H9 (cell line): Measurements from ENCODE around the gene APOH. TPM values are rescaled to one million over a fixed set of nuclear protein-coding genes. Genes with fewer than 3 reads are reported as not detected.

Source experiments
- DNase-seq: peaks from one replicate; pipeline ENCODE4 v3.0.0-alpha.2; 2017
- H2AFZ ChIP-seq: one replicate; pipeline ENCODE4 v1.6.1; 2013; ENCODE audit warnings: mild to moderate bottlenecking, low read length, control low read depth, moderate library complexity
- H2AK5ac ChIP-seq: 2 replicates; pipeline ENCODE4 v1.6.1; 2013; ENCODE audit warnings: low read length, control low read depth, mixed read lengths; ENCODE audit not compliant: insufficient read length
- H2BK120ac ChIP-seq: one replicate; pipeline ENCODE4 v1.6.1; 2013; ENCODE audit warnings: low read depth, mild to moderate bottlenecking, low read length, control low read depth, inconsistent platforms; ENCODE audit not compliant: poor library complexity, severe bottlenecking
- H2BK12ac ChIP-seq: 2 replicates; pipeline ENCODE4 v1.6.1; 2013; ENCODE audit warnings: low read length, control low read depth, mixed read lengths, low read depth; ENCODE audit not compliant: insufficient read length
- H2BK15ac ChIP-seq: 2 replicates; pipeline ENCODE4 v1.6.1; 2013; ENCODE audit warnings: low read depth, low read length, control low read depth
- H2BK20ac ChIP-seq: one replicate; pipeline ENCODE4 v1.6.1; 2013; ENCODE audit warnings: low read depth, mild to moderate bottlenecking, low read length, control low read depth, inconsistent platforms; ENCODE audit not compliant: poor library complexity, severe bottlenecking
- H2BK5ac ChIP-seq: 2 replicates; pipeline ENCODE4 v1.6.1; 2013; ENCODE audit warnings: low read length, control low read depth, mixed read lengths; ENCODE audit not compliant: insufficient read length
- H3K14ac ChIP-seq: 2 replicates; pipeline ENCODE4 v1.6.1; 2013; ENCODE audit warnings: low read length, control low read depth; ENCODE audit not compliant: insufficient read depth
- H3K18ac ChIP-seq: 2 replicates; pipeline ENCODE4 v1.6.1; 2013; ENCODE audit warnings: low read depth, mild to moderate bottlenecking, mixed read lengths, low read length, control low read depth; ENCODE audit not compliant: insufficient read length
- H3K23ac ChIP-seq: 2 replicates; pipeline ENCODE4 v1.6.1; 2013; ENCODE audit warnings: low read length, control low read depth, mixed read lengths, low read depth; ENCODE audit not compliant: insufficient read length
- H3K23me2 ChIP-seq: 2 replicates; pipeline ENCODE4 v1.6.1; 2013; ENCODE audit warnings: low read depth, mild to moderate bottlenecking, mixed read lengths, low read length, control low read depth; ENCODE audit not compliant: insufficient read length, poor library complexity, severe bottlenecking
- H3K27ac ChIP-seq: 2 replicates; pipeline ENCODE4 v1.5.1; 2013; ENCODE audit warnings: low read length, control low read depth, mixed read lengths, low read depth; ENCODE audit not compliant: insufficient read length
- H3K27me3 ChIP-seq: 2 replicates; pipeline ENCODE4 v1.6.1; 2013; ENCODE audit warnings: low read length, control low read depth, inconsistent platforms; ENCODE audit not compliant: insufficient read depth
- H3K4ac ChIP-seq: 2 replicates; pipeline ENCODE4 v1.6.1; 2013; ENCODE audit warnings: low read depth, mild to moderate bottlenecking, control low read depth, inconsistent platforms, low read length, moderate library complexity
- H3K4me1 ChIP-seq: 2 replicates; pipeline ENCODE4 v1.6.1; 2013; ENCODE audit warnings: low read length, control low read depth, inconsistent platforms; ENCODE audit not compliant: insufficient read depth
- H3K4me2 ChIP-seq: 2 replicates; pipeline ENCODE4 v1.6.1; 2013; ENCODE audit warnings: low read length, control low read depth, mixed read lengths; ENCODE audit not compliant: insufficient read length, insufficient read depth
- H3K56ac ChIP-seq: 2 replicates; pipeline ENCODE4 v1.6.1; 2013; ENCODE audit warnings: low read depth, mild to moderate bottlenecking, mixed read lengths, low read length, control low read depth; ENCODE audit not compliant: insufficient read length
- H3K79me1 ChIP-seq: 2 replicates; pipeline ENCODE4 v1.6.1; 2013; ENCODE audit warnings: low read depth, mild to moderate bottlenecking, moderate library complexity, low read length, control low read depth, inconsistent platforms; ENCODE audit not compliant: insufficient read depth, poor library complexity, severe bottlenecking
- H3K79me2 ChIP-seq: 2 replicates; pipeline ENCODE4 v1.6.1; 2013; ENCODE audit warnings: low read length, control low read depth, inconsistent platforms; ENCODE audit not compliant: insufficient read depth
- H3K9ac ChIP-seq: 2 replicates; pipeline ENCODE4 v1.6.1; 2013; ENCODE audit warnings: low read length, control low read depth, mixed read lengths; ENCODE audit not compliant: insufficient read length; ENCODE audit errors: extremely low read depth
- H3K9me3 ChIP-seq: one replicate; pipeline ENCODE4 v1.6.1; 2013; ENCODE audit warnings: low read depth, low read length, inconsistent platforms; ENCODE audit not compliant: control insufficient read depth
- H3T11ph ChIP-seq: one replicate; pipeline ENCODE4 v1.6.1; 2013; ENCODE audit warnings: mild to moderate bottlenecking, low read length, control low read depth, inconsistent platforms
- H4K20me1 ChIP-seq: one replicate; pipeline ENCODE4 v1.6.1; 2013; ENCODE audit not compliant: control insufficient read depth, insufficient read length, insufficient read depth
- H4K5ac ChIP-seq: 2 replicates; pipeline ENCODE4 v1.6.1; 2013; ENCODE audit warnings: low read depth, mild to moderate bottlenecking, mixed read lengths, low read length, control low read depth; ENCODE audit not compliant: insufficient read length
- H4K8ac ChIP-seq: replicated peaks from 2 replicates; pipeline ENCODE4 v1.6.1; 2013; ENCODE audit warnings: low read length, control low read depth, mixed read lengths, low read depth; ENCODE audit not compliant: insufficient read length
- H4K91ac ChIP-seq: 2 replicates; pipeline ENCODE4 v1.6.1; 2013; ENCODE audit warnings: low read depth, mild to moderate bottlenecking, moderate library complexity, mixed read lengths, low read length, control low read depth; ENCODE audit not compliant: insufficient read length
- H3K27ac Mint-ChIP-seq, 3 experiments: 2 replicates in 2 of 3; 3 replicates in 1 of 3; pipeline ENCODE4 v1.8.0; 2020 to 2021; ENCODE audit warnings: mixed read lengths in 3 of 3, mild to moderate bottlenecking in 1 of 3, moderate library complexity in 1 of 3
- H3K27me3 Mint-ChIP-seq: 2 replicates; pipeline ENCODE4 v1.8.0; 2021; ENCODE audit warnings: low read depth, mild to moderate bottlenecking, moderate library complexity, mixed read lengths
- H3K36me3 Mint-ChIP-seq, 3 experiments: 2 replicates in 2 of 3; 3 replicates in 1 of 3; pipeline ENCODE4 v1.8.0; 2020 to 2021; ENCODE audit warnings: low read depth in 3 of 3, mixed read lengths in 3 of 3; ENCODE audit not compliant: insufficient read depth in 1 of 3
- H3K4me1 Mint-ChIP-seq, 2 experiments: 2 replicates each; pipeline ENCODE4 v1.8.0; 2020; ENCODE audit warnings: mixed read lengths in 2 of 2
- H3K4me3 Mint-ChIP-seq, 2 experiments: 2 replicates in 1 of 2; 3 replicates in 1 of 2; pipeline ENCODE4 v1.8.0; 2020 to 2021; ENCODE audit warnings: mild to moderate bottlenecking in 2 of 2, mixed read lengths in 2 of 2, moderate library complexity in 1 of 2
- H3K9me3 Mint-ChIP-seq, 2 experiments: 2 replicates in 1 of 2; 3 replicates in 1 of 2; pipeline ENCODE4 v1.8.0; 2020; ENCODE audit warnings: mild to moderate bottlenecking in 2 of 2, mixed read lengths in 2 of 2, moderate library complexity in 1 of 2
- WGBS: extraction: QIAGEN DNeasy Blood & Tissue Kit; methylation state at CpG from one replicate; pipeline ENCODE4 v1.1.7; 2013; ENCODE audit warnings: missing lambda C conversion rate, low lambda C conversion rate, mixed read lengths; ENCODE audit not compliant: insufficient read length; ENCODE audit errors: extremely low coverage; 5-methylcytosine and 5-hydroxymethylcytosine counted together
- total RNA-seq: library from RNA; stranded (reverse); gene quantifications from 2 replicates; pipeline ENCODE4 v1.2.1, GENCODE V29; 2021
- TF ChIP-seq, protein P1 (sequence below): fragments of 200-600 bp; sonication (generic); conservative IDR thresholded peaks from 3 replicates; pipeline ENCODE4 v1.8.0; 2021; ENCODE audit warnings: antibody characterized with exemption, mild to moderate bottlenecking

APOH gene
- total RNA-seq, 1 experiment from 2014 or later, result not detected

- Histone ChIP-seq H3K14ac (no peak overlapping the region), H3K4ac (no peak overlapping the region), H3T11ph (no peak overlapping the region), H2BK20ac (no peak overlapping the region), H3K9me3 (no peaks in the 10 kb centered on the region), H3K23ac (no peak overlapping the region), H2BK120ac (no peak overlapping the region), H3K23me2 (no peaks in the 10 kb centered on the region), H2BK5ac (no peak overlapping the region), H2AK5ac (no peak overlapping the region), H3K9ac (no peak overlapping the region), H3K18ac (no peak overlapping the region), H2BK12ac (no peak overlapping the region), H3K27me3 (no peaks in the 10 kb centered on the region), H4K20me1 (no peaks in the 10 kb centered on the region), H3K79me2 (no peaks in the 10 kb centered on the region), H3K27ac (no peak overlapping the region), H3K4me1 (no peaks in the 10 kb centered on the region), H2AFZ (no peak overlapping the region), H2BK15ac (no peak overlapping the region), H4K5ac (no peak overlapping the region), H3K4me2 (no peak overlapping the region), H4K8ac (no peak overlapping the region), H3K56ac (no peak overlapping the region), H4K91ac (no peak overlapping the region), H3K79me1 (no peaks in the 10 kb centered on the region)
- DNase-seq, result no peak
- Mint-ChIP-seq H3K27ac (no peak overlapping the region), H3K4me1 (no peaks in the 10 kb centered on the region), H3K9me3 (peaks cover 11 to 14% of the 10 kb centered on the region in 2 experiments; a peak in 4 of 5 replicates), H3K27me3 (no peaks in the 10 kb centered on the region), H3K36me3 (peaks cover 0 to 11% (median 0%) of the 10 kb centered on the region in 3 experiments; a peak in 1 of 7 replicates), H3K4me3 (no peak overlapping the region)
- TF ChIP-seq, protein P1, sequence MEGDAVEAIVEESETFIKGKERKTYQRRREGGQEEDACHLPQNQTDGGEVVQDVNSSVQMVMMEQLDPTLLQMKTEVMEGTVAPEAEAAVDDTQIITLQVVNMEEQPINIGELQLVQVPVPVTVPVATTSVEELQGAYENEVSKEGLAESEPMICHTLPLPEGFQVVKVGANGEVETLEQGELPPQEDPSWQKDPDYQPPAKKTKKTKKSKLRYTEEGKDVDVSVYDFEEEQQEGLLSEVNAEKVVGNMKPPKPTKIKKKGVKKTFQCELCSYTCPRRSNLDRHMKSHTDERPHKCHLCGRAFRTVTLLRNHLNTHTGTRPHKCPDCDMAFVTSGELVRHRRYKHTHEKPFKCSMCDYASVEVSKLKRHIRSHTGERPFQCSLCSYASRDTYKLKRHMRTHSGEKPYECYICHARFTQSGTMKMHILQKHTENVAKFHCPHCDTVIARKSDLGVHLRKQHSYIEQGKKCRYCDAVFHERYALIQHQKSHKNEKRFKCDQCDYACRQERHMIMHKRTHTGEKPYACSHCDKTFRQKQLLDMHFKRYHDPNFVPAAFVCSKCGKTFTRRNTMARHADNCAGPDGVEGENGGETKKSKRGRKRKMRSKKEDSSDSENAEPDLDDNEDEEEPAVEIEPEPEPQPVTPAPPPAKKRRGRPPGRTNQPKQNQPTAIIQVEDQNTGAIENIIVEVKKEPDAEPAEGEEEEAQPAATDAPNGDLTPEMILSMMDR, result no peak
- WGBS, result no CpG with 5 or more reads among the region's 6 CpGs
These were observed 46.4 kb upstream of the APOH start for GRCh38 chr17:66275651-66276050.
